RWPE1 (cell line): ENCODE results near the gene CNKSR2.

Experiments
- CTCF ChIA-PET: fragments of 350-600 bp; sonication (Branson Sonifier 250); formaldehyde crosslinking; extraction: SDS; loops from one replicate; lab custom pipeline; 2021; lab: Yijun Ruan, JAX
- POLR2A ChIA-PET: fragments of 400-600 bp; formaldehyde crosslinking; extraction: SDS; loops from one replicate; lab custom pipeline; 2020; ENCODE audit warnings: antibody characterized with exemption; ENCODE audit not compliant: low non-redundant PET; lab: Yijun Ruan, JAX
- DNase-seq: peaks from one replicate; pipeline ENCODE4 v3.0.0; 2012; ENCODE audit warnings: low spot score
- H3K27ac ChIP-seq: fragments of 450-650 bp; 2 replicates; pipeline ENCODE4 v1.5.1; 2017
- TF ChIP-seq, protein P1 (sequence below): fragments of 450-650 bp; conservative IDR thresholded peaks from 2 replicates; pipeline ENCODE4 v1.5.1; 2017; ENCODE audit warnings: low read depth, mild to moderate bottlenecking

CNKSR2 gene

DNA sequence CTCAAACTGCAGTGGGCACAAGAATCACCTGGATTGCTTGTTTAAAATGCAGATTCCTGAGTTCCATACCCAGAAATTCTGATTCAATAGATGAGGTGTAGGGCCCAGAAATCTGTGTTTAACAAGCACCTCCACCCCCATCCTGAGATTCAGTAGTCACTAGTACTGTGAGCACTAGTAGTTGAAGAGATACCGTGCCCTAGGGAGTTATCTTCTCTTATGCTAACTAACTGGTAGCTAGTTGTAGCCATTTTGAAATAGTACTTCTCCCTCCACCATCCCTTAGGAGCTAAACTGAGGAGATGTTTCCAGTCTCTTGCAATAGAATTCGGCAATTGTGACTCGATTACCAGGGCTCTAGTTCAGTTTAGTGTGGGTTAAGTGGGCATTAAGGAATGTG lies 265.6 kb downstream of the CNKSR2 start:
- TF ChIP-seq, protein P1, sequence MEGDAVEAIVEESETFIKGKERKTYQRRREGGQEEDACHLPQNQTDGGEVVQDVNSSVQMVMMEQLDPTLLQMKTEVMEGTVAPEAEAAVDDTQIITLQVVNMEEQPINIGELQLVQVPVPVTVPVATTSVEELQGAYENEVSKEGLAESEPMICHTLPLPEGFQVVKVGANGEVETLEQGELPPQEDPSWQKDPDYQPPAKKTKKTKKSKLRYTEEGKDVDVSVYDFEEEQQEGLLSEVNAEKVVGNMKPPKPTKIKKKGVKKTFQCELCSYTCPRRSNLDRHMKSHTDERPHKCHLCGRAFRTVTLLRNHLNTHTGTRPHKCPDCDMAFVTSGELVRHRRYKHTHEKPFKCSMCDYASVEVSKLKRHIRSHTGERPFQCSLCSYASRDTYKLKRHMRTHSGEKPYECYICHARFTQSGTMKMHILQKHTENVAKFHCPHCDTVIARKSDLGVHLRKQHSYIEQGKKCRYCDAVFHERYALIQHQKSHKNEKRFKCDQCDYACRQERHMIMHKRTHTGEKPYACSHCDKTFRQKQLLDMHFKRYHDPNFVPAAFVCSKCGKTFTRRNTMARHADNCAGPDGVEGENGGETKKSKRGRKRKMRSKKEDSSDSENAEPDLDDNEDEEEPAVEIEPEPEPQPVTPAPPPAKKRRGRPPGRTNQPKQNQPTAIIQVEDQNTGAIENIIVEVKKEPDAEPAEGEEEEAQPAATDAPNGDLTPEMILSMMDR: no peak
- CTCF ChIA-PET: no interaction called here

GRCh38 chrX:21645431-21645830 lies 271.2 kb downstream of the CNKSR2 start:
- H3K27ac ChIP-seq: no peak overlapping the region
- DNase-seq: no peak
- POLR2A ChIA-PET: no interaction called here
- TF ChIP-seq, protein P1: no peak
- CTCF ChIA-PET: no interaction called here

More for the DNA sequence above, 265.6 kb downstream of the CNKSR2 start:
- no peak for DNase-seq
- no peak overlapping the region for H3K27ac ChIP-seq
- POLR2A ChIA-PET: no interaction called here

GRCh38 chrX:21645886-21646285 lies 271.7 kb downstream of the CNKSR2 start:
- H3K27ac ChIP-seq: no peak overlapping the region
- no peak for DNase-seq
- TF ChIP-seq, protein P1: no peak
- ChIA-PET POLR2A (no interaction called here), CTCF (no interaction called here)

- ChIA-PET CTCF (no interaction called here), POLR2A (no interaction called here)
- no peak overlapping the region for H3K27ac ChIP-seq
- TF ChIP-seq, protein P1: no peak
- no peak for DNase-seq
Observed at GRCh38 chrX:21655901-21656586, 281.8 kb downstream of the CNKSR2 start.

- TF ChIP-seq, protein P1: no peak
- POLR2A ChIA-PET: no interaction called here
- CTCF ChIA-PET: no interaction called here
- no peak overlapping the region for H3K27ac ChIP-seq
- no peak for DNase-seq
Observed at GRCh38 chrX:21656587-21657317, 282.5 kb downstream of the CNKSR2 start.

DNA sequence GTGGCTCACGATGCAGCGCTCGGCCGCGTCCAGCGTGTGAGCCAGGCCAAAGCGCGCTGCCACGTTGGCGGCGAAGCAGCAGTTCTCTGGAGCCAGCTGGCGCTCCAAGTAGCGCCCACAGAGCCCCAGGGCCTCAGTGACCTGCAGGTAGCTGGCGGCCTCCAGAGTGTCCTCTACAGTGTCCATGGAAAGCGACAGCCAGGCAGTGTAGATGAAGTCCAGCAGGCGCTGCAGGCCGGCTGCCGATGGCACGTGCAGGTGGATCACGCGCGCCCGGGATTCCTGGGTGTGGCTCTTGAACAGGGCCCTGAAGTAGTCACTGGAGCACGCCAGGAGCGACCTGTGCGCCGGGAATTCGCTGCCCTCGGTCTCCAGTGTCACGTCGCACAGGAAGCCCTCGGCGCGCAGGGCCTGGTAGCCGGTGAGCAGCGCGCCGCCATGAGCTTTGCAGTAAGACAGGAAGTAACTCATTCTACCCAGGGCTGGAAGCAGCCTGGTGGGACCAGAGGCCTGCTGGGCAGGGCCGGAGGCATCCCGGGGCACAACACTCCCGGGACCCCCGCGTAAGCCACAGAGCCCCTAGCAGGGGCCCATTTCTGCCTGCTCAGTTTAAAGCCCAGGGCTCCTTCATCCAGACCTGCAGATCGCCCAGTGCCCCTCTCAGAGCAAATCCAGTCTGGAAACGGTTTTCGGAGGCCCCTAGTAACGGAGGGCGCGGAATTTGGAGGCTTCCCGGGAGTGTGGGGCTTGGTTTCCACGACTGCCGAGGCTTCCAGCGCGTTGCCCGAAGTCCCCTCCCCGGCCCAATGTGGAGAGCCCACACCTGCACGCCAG lies 283.3 kb downstream of the CNKSR2 start:
- TF ChIP-seq, protein P1: no peak
- H3K27ac ChIP-seq: no peak overlapping the region
- ChIA-PET CTCF (no interaction called here), POLR2A (no interaction called here)
- DNase-seq: no peak
